ENCODE results near the gene FAXC. TPM values are rescaled to one million over a fixed set of nuclear protein-coding genes. Genes with fewer than 3 reads are reported as not detected.

The FAXC gene
- total RNA-seq, 2 experiments from 2014 or later = 0.07 TPM; not detected in 1

GRCh38 chr6:99334526-99335127, 14.8 kb downstream of the FAXC start:
- peak; percentile 41 for DNase-seq
- CTCF ChIA-PET = interaction anchor here (0.6 to 0.9 kb wide), 4 partner anchors 10 to 115 kb away, joined by 3 to 5 read pairs (median 3); no protein-coding TSS in a partner anchor
- no peak overlapping the region for H3K27ac Mint-ChIP-seq
- no peaks in the 10 kb centered on the region for H3K36me3 Mint-ChIP-seq (ENCODE audit: low read depth)
- peaks cover 31% of the 10 kb centered on the region for H3K27me3 Mint-ChIP-seq
- H3K4me1 Mint-ChIP-seq = peaks cover 2% of the 10 kb centered on the region
- H3K4me3 Mint-ChIP-seq = no peak overlapping the region
- POLR2A ChIA-PET = no interaction called here
- H3K9me3 Mint-ChIP-seq = no peaks in the 10 kb centered on the region

DNA sequence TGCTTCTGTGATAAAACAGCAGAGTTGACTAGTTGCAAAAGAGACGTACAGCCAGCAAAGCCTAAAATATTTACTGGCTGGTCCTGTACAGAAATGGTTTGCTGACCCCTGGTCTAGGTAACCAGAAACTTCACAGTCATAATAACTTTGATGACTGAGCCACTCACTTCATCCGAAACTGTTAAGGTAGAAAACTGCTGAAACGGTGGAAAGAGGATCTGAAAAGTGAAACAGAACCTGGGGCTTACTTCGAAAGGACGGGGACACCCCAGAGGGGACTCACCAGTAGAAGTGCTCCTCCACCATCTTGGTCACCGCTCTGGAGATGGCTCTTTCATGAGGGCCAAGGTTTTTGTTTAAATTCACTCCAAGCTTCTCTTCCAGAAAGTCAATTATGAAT, 16.4 kb downstream of the FAXC start:
- H3K4me1 Mint-ChIP-seq = peaks cover 2% of the 10 kb centered on the region
- CTCF ChIA-PET = no interaction called here

DNA sequence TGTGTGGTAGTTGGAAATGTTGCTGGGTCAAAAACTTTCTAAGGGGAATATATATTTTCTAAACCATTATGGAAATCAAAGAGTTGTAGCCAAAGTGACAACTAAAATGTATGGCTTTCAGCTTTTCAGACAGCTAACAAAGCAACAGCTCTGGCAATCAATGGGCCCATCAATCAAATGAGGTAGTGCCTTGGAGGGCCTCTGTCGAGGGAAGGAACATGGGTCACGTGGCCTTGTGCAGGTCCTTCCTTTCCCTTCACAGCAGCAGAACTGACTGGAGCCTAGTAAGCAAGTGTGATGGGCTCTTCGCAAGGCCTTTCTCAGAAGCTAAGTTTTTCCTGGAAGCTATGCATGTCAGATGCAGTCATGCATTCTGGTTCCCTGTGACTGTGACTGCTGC, 17.9 kb downstream of the FAXC start:
- POLR2A ChIA-PET = no interaction called here
- DNase-seq = no peak
- CTCF ChIA-PET = interaction anchor here (1.2 to 2.1 kb wide), 5 partner anchors 11 to 64 kb away, joined by 3 to 10 read pairs (median 4); no protein-coding TSS in a partner anchor
- Mint-ChIP-seq H3K9me3 (no peaks in the 10 kb centered on the region), H3K4me3 (no peak overlapping the region), H3K4me1 (peaks cover 2% of the 10 kb centered on the region), H3K27ac (no peak overlapping the region), H3K27me3 (peaks cover 15% of the 10 kb centered on the region), H3K36me3 (ENCODE audit: low read depth) (no peaks in the 10 kb centered on the region)

More for the DNA sequence above, 16.4 kb downstream of the FAXC start:
- H3K9me3 Mint-ChIP-seq = no peaks in the 10 kb centered on the region
- POLR2A ChIA-PET = no interaction called here
- H3K27me3 Mint-ChIP-seq = peaks cover 23% of the 10 kb centered on the region
- no peak overlapping the region for H3K27ac Mint-ChIP-seq
- DNase-seq = no peak
- H3K4me3 Mint-ChIP-seq = no peak overlapping the region
- no peaks in the 10 kb centered on the region for H3K36me3 Mint-ChIP-seq (ENCODE audit: low read depth)

GRCh38 chr6:99330159-99330558, 19.3 kb downstream of the FAXC start:
- CTCF ChIA-PET = interaction anchor here (0.7 to 2.1 kb wide), 11 partner anchors 10 to 417 kb away, joined by 3 to 10 read pairs (median 4); no protein-coding TSS in a partner anchor
- POLR2A ChIA-PET = no interaction called here
- DNase-seq = peak; percentile 70
- Mint-ChIP-seq H3K9me3 (no peaks in the 10 kb centered on the region), H3K27ac (no peak overlapping the region), H3K4me3 (no peak overlapping the region), H3K27me3 (peaks cover 15% of the 10 kb centered on the region), H3K36me3 (ENCODE audit: low read depth) (no peaks in the 10 kb centered on the region), H3K4me1 (peaks cover 2% of the 10 kb centered on the region)

GRCh38 chr6:99324996-99325395, 24.5 kb downstream of the FAXC start:
- Mint-ChIP-seq H3K36me3 (ENCODE audit: low read depth) (no peaks in the 10 kb centered on the region), H3K4me3 (no peak overlapping the region), H3K4me1 (no peaks in the 10 kb centered on the region), H3K27me3 (peaks cover 11% of the 10 kb centered on the region), H3K9me3 (no peaks in the 10 kb centered on the region), H3K27ac (no peak overlapping the region)
- POLR2A ChIA-PET = no interaction called here
- CTCF ChIA-PET = no interaction called here
- DNase-seq = no peak

GRCh38 chr6:99318566-99318965, 30.9 kb downstream of the FAXC start:
- H3K9me3 Mint-ChIP-seq = no peaks in the 10 kb centered on the region
- H3K4me3 Mint-ChIP-seq = no peak overlapping the region
- no peaks in the 10 kb centered on the region for H3K36me3 Mint-ChIP-seq (ENCODE audit: low read depth)
- no peak for DNase-seq
- no peak overlapping the region for H3K27ac Mint-ChIP-seq
- POLR2A ChIA-PET = no interaction called here
- H3K27me3 Mint-ChIP-seq = peaks cover 24% of the 10 kb centered on the region
- CTCF ChIA-PET = no interaction called here
- H3K4me1 Mint-ChIP-seq = no peaks in the 10 kb centered on the region

DNA sequence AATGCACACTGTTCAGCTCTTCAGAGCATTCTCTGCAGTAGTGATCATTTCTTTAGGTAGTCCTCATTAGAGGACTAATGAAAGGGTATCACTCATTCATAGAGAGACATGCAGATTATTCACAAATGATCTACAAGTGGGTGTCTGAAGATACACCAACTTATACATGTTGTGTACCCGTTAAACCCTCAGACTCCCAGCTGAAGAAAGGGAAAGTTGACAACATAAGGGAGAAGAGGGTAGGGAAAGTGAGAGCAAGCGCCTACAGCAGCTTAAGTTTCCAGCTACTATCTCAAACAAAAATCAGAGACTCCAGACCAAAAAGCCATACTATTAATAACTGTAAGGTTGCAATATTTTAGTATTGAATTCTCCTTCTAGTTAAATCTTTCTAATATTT, 37.1 kb downstream of the FAXC start:
- Mint-ChIP-seq H3K27me3 (peaks cover 16% of the 10 kb centered on the region), H3K27ac (no peak overlapping the region), H3K36me3 (ENCODE audit: low read depth) (no peaks in the 10 kb centered on the region), H3K4me1 (no peaks in the 10 kb centered on the region), H3K9me3 (no peaks in the 10 kb centered on the region), H3K4me3 (no peak overlapping the region)
- no peak for DNase-seq
- CTCF ChIA-PET = interaction anchor here (0.8 to 1.2 kb wide), 2 partner anchors 8 to 18 kb away, joined by 3 read pairs; no protein-coding TSS in a partner anchor
- POLR2A ChIA-PET = interaction anchor here (0.6 kb wide), 1 partner anchor 22 kb away, joined by 3 read pairs; no protein-coding TSS in a partner anchor

- no peaks in the 10 kb centered on the region for H3K4me1 Mint-ChIP-seq
- H3K9me3 Mint-ChIP-seq = no peaks in the 10 kb centered on the region
- no peak overlapping the region for H3K27ac Mint-ChIP-seq
- no peaks in the 10 kb centered on the region for H3K36me3 Mint-ChIP-seq (ENCODE audit: low read depth)
- H3K27me3 Mint-ChIP-seq = peaks cover 16% of the 10 kb centered on the region
- no peak for DNase-seq
- CTCF ChIA-PET = no interaction called here
- POLR2A ChIA-PET = no interaction called here
- H3K4me3 Mint-ChIP-seq = no peak overlapping the region
These were observed 38.9 kb downstream of the FAXC start for GRCh38 chr6:99310553-99310952.

DNA sequence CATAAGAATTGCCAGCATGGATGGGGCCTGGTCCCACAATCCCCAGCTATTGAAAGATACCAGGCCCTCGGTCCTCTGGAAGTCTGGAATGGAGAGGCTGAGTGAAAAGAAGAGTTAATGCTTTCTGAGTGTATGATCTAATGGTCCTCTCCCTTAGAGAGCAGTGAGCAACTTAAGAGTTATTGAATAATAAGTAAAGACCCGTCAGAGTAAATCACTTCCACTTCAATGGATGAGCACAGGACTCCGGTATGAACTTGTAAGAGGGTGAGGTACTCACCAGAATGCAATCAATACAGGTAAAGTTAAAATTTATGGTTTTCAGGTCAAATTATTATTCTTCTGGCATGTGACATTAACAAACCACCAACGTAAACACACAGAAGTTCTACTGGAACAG, 39.9 kb downstream of the FAXC start:
- no peak for DNase-seq
- Mint-ChIP-seq H3K4me3 (no peak overlapping the region), H3K27me3 (peaks cover 12% of the 10 kb centered on the region), H3K27ac (no peak overlapping the region), H3K9me3 (no peaks in the 10 kb centered on the region), H3K36me3 (ENCODE audit: low read depth) (no peaks in the 10 kb centered on the region), H3K4me1 (no peaks in the 10 kb centered on the region)
- POLR2A ChIA-PET = no interaction called here
- CTCF ChIA-PET = interaction anchor here (0.5 kb wide), 1 partner anchor 178 kb away, joined by 3 read pairs; no protein-coding TSS in a partner anchor

GRCh38 chr6:99308788-99309187, 40.7 kb downstream of the FAXC start:
- Mint-ChIP-seq H3K9me3 (no peaks in the 10 kb centered on the region), H3K36me3 (ENCODE audit: low read depth) (no peaks in the 10 kb centered on the region), H3K27me3 (peaks cover 5% of the 10 kb centered on the region), H3K4me1 (no peaks in the 10 kb centered on the region), H3K27ac (no peak overlapping the region), H3K4me3 (no peak overlapping the region)
- CTCF ChIA-PET = interaction anchor here (0.5 kb wide), 1 partner anchor 179 kb away, joined by 3 read pairs; no protein-coding TSS in a partner anchor
- DNase-seq = no peak
- POLR2A ChIA-PET = no interaction called here

GRCh38 chr6:99307295-99307907, 42.1 kb downstream of the FAXC start:
- ChIA-PET POLR2A (no interaction called here), CTCF (interaction anchor here (1.5 kb wide), 1 partner anchor 23 kb away, joined by 3 read pairs; no protein-coding TSS in a partner anchor)
- H3K9me3 Mint-ChIP-seq = no peaks in the 10 kb centered on the region

DNA sequence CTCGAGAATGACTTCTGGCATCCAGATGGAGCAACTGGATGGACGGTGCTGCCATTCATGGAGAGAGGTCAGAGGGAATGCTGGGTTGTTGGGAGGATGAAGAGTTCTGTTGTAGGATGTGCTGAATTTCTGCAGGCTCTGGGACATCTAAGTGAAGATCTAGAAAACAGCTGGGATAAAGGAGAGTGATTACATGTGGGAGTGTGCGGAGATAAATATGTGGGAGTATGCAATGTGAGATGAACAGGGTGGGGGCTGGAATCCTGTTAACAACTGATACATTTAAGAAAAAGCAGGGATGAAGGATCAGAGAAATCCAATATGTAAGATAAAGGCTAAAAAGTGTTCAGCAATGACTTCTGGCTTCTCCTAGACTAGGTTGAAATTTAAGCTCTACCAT, 43.1 kb downstream of the FAXC start:
- no peaks in the 10 kb centered on the region for H3K9me3 Mint-ChIP-seq
- peaks cover 2% of the 10 kb centered on the region for H3K27me3 Mint-ChIP-seq
- H3K27ac Mint-ChIP-seq = no peak overlapping the region
- H3K4me1 Mint-ChIP-seq = no peaks in the 10 kb centered on the region
- CTCF ChIA-PET = interaction anchor here (1.5 kb wide), 1 partner anchor 24 kb away, joined by 3 read pairs; no protein-coding TSS in a partner anchor
- POLR2A ChIA-PET = no interaction called here
- no peak for DNase-seq
- no peaks in the 10 kb centered on the region for H3K36me3 Mint-ChIP-seq (ENCODE audit: low read depth)
- no peak overlapping the region for H3K4me3 Mint-ChIP-seq

More at GRCh38 chr6:99307295-99307907, 42.1 kb downstream of the FAXC start:
- no peak overlapping the region for H3K27ac Mint-ChIP-seq
- H3K27me3 Mint-ChIP-seq = peaks cover 2% of the 10 kb centered on the region
- H3K4me1 Mint-ChIP-seq = no peaks in the 10 kb centered on the region
- H3K36me3 Mint-ChIP-seq (ENCODE audit: low read depth) = no peaks in the 10 kb centered on the region
- H3K4me3 Mint-ChIP-seq = no peak overlapping the region
- DNase-seq = no peak

- H3K4me1 Mint-ChIP-seq = no peaks in the 10 kb centered on the region
- no peaks in the 10 kb centered on the region for H3K9me3 Mint-ChIP-seq
- no peak for DNase-seq
- H3K27me3 Mint-ChIP-seq = peaks cover 12% of the 10 kb centered on the region
- H3K36me3 Mint-ChIP-seq (ENCODE audit: low read depth) = no peaks in the 10 kb centered on the region
- no peak overlapping the region for H3K27ac Mint-ChIP-seq
- POLR2A ChIA-PET = no interaction called here
- H3K4me3 Mint-ChIP-seq = no peak overlapping the region
- CTCF ChIA-PET = no interaction called here
These were observed 44.4 kb downstream of the FAXC start for GRCh38 chr6:99305021-99305554.
